Mesodermal cell (in vitro differentiated cells): ENCODE measurements around the gene ANKRD10.

ENCODE experiments used
- H3K27ac ChIP-seq: 2 replicates; pipeline ENCODE4 v1.7.0; 2013; ENCODE audit warnings: mild to moderate bottlenecking, low read depth, low read length, moderate library complexity; ENCODE audit not compliant: severe bottlenecking
- H3K36me3 ChIP-seq: 2 replicates; pipeline ENCODE4 v1.7.1; 2013; ENCODE audit warnings: mild to moderate bottlenecking, low read length, moderate library complexity; ENCODE audit not compliant: control insufficient read depth, insufficient read depth
- H3K4me1 ChIP-seq: one replicate; pipeline ENCODE4 v1.7.1; 2013; ENCODE audit warnings: mild to moderate bottlenecking, low read length; ENCODE audit not compliant: insufficient read depth, control insufficient read depth, poor library complexity, severe bottlenecking
- H3K4me3 ChIP-seq: 2 replicates; pipeline ENCODE4 v1.7.0; 2013; ENCODE audit warnings: low read length, control low read depth, mild to moderate bottlenecking; ENCODE audit not compliant: insufficient read depth, poor library complexity, severe bottlenecking; ENCODE audit errors: extremely low read depth
- H3K9me3 ChIP-seq: 2 replicates; pipeline ENCODE4 v1.7.1; 2013; ENCODE audit warnings: mild to moderate bottlenecking, low read length, moderate library complexity; ENCODE audit not compliant: control insufficient read depth
- WGBS, 2 experiments: methylation state at CpG; one replicate each; pipeline ENCODE4 v1.1.5; 2013; ENCODE audit warnings: missing lambda C conversion rate in 2 of 2; ENCODE audit not compliant: insufficient coverage in 2 of 2; 5-methylcytosine and 5-hydroxymethylcytosine counted together

ANKRD10 gene

GRCh38 chr13:110860983-110861382 is 53.9 kb downstream of the ANKRD10 start:
- Histone ChIP-seq H3K4me1 (no peaks in the 10 kb centered on the region), H3K27ac (no peak overlapping the region), H3K4me3 (no peak overlapping the region), H3K36me3 (no peaks in the 10 kb centered on the region), H3K9me3 (no peaks in the 10 kb centered on the region)

- WGBS, 2 experiments = 92 to 100% methylated on average over 3 of the region's 3 CpGs
- no peaks in the 10 kb centered on the region for H3K9me3 ChIP-seq
- H3K27ac ChIP-seq = no peak overlapping the region
- no peaks in the 10 kb centered on the region for H3K4me1 ChIP-seq
- no peaks in the 10 kb centered on the region for H3K36me3 ChIP-seq
- H3K4me3 ChIP-seq = no peak overlapping the region
These were observed 57.7 kb downstream of the ANKRD10 start for GRCh38 chr13:110856942-110857835.

GRCh38 chr13:110855363-110855762 is 59.5 kb downstream of the ANKRD10 start:
- Histone ChIP-seq H3K4me3 (no peak overlapping the region), H3K9me3 (no peaks in the 10 kb centered on the region), H3K36me3 (no peaks in the 10 kb centered on the region), H3K27ac (no peak overlapping the region), H3K4me1 (no peaks in the 10 kb centered on the region)
- WGBS, 2 experiments = 93% methylated on average over 5 to 6 of the region's 6 CpGs

GRCh38 chr13:110854866-110855265 is 60.0 kb downstream of the ANKRD10 start:
- H3K9me3 ChIP-seq = no peaks in the 10 kb centered on the region
- H3K4me3 ChIP-seq = no peak overlapping the region
- H3K27ac ChIP-seq = no peak overlapping the region
- peaks cover under 1% of the 10 kb centered on the region for H3K4me1 ChIP-seq
- WGBS, 2 experiments = 93 to 94% methylated on average over 4 to 7 of the region's 7 CpGs
- H3K36me3 ChIP-seq = no peaks in the 10 kb centered on the region

- no peak overlapping the region for H3K4me3 ChIP-seq
- no peaks in the 10 kb centered on the region for H3K36me3 ChIP-seq
- H3K27ac ChIP-seq = no peak overlapping the region
- no peaks in the 10 kb centered on the region for H3K9me3 ChIP-seq
- WGBS, 2 experiments = 84% methylated on average over 16 to 17 of the region's 20 CpGs
- peaks cover 5% of the 10 kb centered on the region for H3K4me1 ChIP-seq
These were observed 61.6 kb downstream of the ANKRD10 start for GRCh38 chr13:110853235-110853721.

- Histone ChIP-seq H3K36me3 (no peaks in the 10 kb centered on the region), H3K9me3 (no peaks in the 10 kb centered on the region), H3K27ac (no peak overlapping the region), H3K4me3 (no peak overlapping the region), H3K4me1 (peaks cover 5% of the 10 kb centered on the region)
- WGBS, 2 experiments = 89 to 94% methylated on average over 4 to 10 of the region's 11 CpGs
These were observed 64.0 kb downstream of the ANKRD10 start for GRCh38 chr13:110850840-110851239.

GRCh38 chr13:110850006-110850405 is 64.9 kb downstream of the ANKRD10 start:
- 90% methylated on average over 3 of the region's 4 CpGs; no CpG with 5 or more reads in 1 of the 2 experiments for WGBS, 2 experiments
- no peaks in the 10 kb centered on the region for H3K36me3 ChIP-seq
- no peak overlapping the region for H3K4me3 ChIP-seq

GRCh38 chr13:110845520-110845919 is 69.3 kb downstream of the ANKRD10 start:
- no peaks in the 10 kb centered on the region for H3K36me3 ChIP-seq
- WGBS, 2 experiments = 78% methylated on average over 1 of the region's 3 CpGs; no CpG with 5 or more reads in 1 of the 2 experiments

More at GRCh38 chr13:110850006-110850405, 64.9 kb downstream of the ANKRD10 start:
- peaks cover 5% of the 10 kb centered on the region for H3K4me1 ChIP-seq
- H3K9me3 ChIP-seq = no peaks in the 10 kb centered on the region
- H3K27ac ChIP-seq = no peak overlapping the region

GRCh38 chr13:110841846-110842245 is 73.0 kb downstream of the ANKRD10 start:
- Histone ChIP-seq H3K27ac (no peak overlapping the region), H3K4me3 (no peak overlapping the region), H3K4me1 (peaks cover 17% of the 10 kb centered on the region), H3K9me3 (peaks cover 4% of the 10 kb centered on the region), H3K36me3 (no peaks in the 10 kb centered on the region)
- 73 to 91% methylated on average over 2 to 3 of the region's 3 CpGs for WGBS, 2 experiments

More at GRCh38 chr13:110845520-110845919, 69.3 kb downstream of the ANKRD10 start:
- H3K27ac ChIP-seq = no peak overlapping the region
- H3K9me3 ChIP-seq = peaks cover 4% of the 10 kb centered on the region
- no peak overlapping the region for H3K4me3 ChIP-seq
- peaks cover 7% of the 10 kb centered on the region for H3K4me1 ChIP-seq

GRCh38 chr13:110841406-110841805 is 73.5 kb downstream of the ANKRD10 start:
- Histone ChIP-seq H3K27ac (no peak overlapping the region), H3K36me3 (no peaks in the 10 kb centered on the region), H3K4me3 (no peak overlapping the region), H3K4me1 (peaks cover 21% of the 10 kb centered on the region), H3K9me3 (peaks cover 4% of the 10 kb centered on the region)
- WGBS, 2 experiments = 90 to 93% methylated on average over 2 of the region's 2 CpGs
